LoVo (cell line): ENCODE data around the gene EPAS1.

ENCODE experiments used
- DNase-seq: peaks from one replicate; pipeline ENCODE4 v3.0.0-alpha.2; 2016; ENCODE audit warnings: low spot score

EPAS1 gene

GRCh38 chr2:46323730-46324129, 26.5 kb downstream of the EPAS1 start:
- DNase-seq = no peak

- no peak for DNase-seq
These were observed 28.1 kb downstream of the EPAS1 start for GRCh38 chr2:46325182-46325928.

- no peak for DNase-seq
These were observed 29.2 kb downstream of the EPAS1 start for GRCh38 chr2:46326231-46326980.

GRCh38 chr2:46327627-46328026, 30.4 kb downstream of the EPAS1 start:
- DNase-seq = no peak

GRCh38 chr2:46328291-46328690, 31.1 kb downstream of the EPAS1 start:
- DNase-seq = no peak

- DNase-seq = no peak
These were observed 31.6 kb downstream of the EPAS1 start for GRCh38 chr2:46328829-46329228.

GRCh38 chr2:46329340-46329739, 32.1 kb downstream of the EPAS1 start:
- no peak for DNase-seq

- DNase-seq = no peak
These were observed 32.9 kb downstream of the EPAS1 start for GRCh38 chr2:46329803-46330775.

GRCh38 chr2:46331109-46331766, 34.0 kb downstream of the EPAS1 start:
- DNase-seq = no peak

- no peak for DNase-seq
These were observed 35.6 kb downstream of the EPAS1 start for GRCh38 chr2:46332686-46333281.

GRCh38 chr2:46333912-46334311, 36.7 kb downstream of the EPAS1 start:
- DNase-seq = no peak

GRCh38 chr2:46334389-46335271, 37.4 kb downstream of the EPAS1 start:
- no peak for DNase-seq

GRCh38 chr2:46335391-46336282, 38.4 kb downstream of the EPAS1 start:
- DNase-seq = peak; percentile 49

GRCh38 chr2:46336283-46336959, 39.2 kb downstream of the EPAS1 start:
- no peak for DNase-seq

GRCh38 chr2:46337208-46337994, 40.2 kb downstream of the EPAS1 start:
- no peak for DNase-seq

GRCh38 chr2:46338674-46339073, 41.5 kb downstream of the EPAS1 start:
- DNase-seq = no peak

GRCh38 chr2:46339200-46339599, 42.0 kb downstream of the EPAS1 start:
- DNase-seq = no peak
